AG09309 (cell line): ENCODE data around the gene ITIH1.

Experiments used
- DNase-seq: peaks from one replicate; pipeline ENCODE4 v3.0.0-alpha.2; 2010; ENCODE audit warnings: low read depth
- H3K4me3 ChIP-seq: 2 replicates; pipeline ENCODE4 v1.5.1; 2011; ENCODE audit warnings: mild to moderate bottlenecking, low read depth, low read length, moderate library complexity; ENCODE audit not compliant: control insufficient read depth
- CTCF ChIP-seq: IDR thresholded peaks from 2 replicates; pipeline ENCODE4 v1.5.1; 2011; ENCODE audit warnings: mild to moderate bottlenecking, low read depth, low read length, inconsistent platforms; ENCODE audit not compliant: insufficient read depth, control insufficient read depth; ENCODE audit errors: missing control alignments

Gene ITIH1

DNA sequence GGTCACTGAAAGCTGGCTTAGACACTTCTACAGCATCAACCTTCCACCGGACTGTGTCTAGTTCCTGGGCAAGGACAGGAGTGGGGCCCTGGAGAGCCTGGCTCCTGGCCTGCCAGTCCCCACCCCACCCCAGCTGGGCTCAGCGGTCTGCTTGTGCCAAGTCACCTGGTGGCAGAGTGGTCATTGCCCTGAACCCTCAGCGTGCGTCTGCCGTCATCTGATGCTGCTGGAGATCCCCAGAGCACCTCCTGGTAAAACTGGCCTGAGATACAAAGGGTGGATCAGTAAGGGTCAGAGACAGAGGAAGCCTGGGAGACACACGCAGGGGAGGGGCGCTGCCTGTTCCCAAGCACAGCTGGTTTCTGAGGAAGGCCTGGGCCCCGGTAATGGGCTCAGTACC is 36.4 kb downstream of the ITIH1 start:
- no peak for DNase-seq
- TF ChIP-seq CTCF, result no peak
- no peak overlapping the region for H3K4me3 ChIP-seq

DNA sequence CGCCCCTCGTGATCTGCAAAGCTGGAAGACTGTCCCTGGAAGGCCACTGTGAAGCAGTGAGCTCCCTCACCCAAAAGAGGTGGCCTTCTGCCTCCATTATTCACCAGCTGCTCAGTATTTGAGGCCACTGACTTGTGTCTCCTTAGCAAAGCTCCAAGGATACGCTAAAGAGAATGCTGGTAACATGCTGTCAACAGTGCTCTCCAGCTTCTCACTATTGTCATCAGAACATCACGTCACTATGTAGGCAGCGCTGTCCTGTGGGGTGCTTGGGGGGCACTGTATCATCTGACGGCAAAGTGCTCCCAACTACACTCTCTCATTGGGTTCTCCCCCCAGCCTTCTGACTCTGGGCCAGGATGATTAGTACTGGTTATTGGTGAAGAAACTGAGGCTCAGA is 38.8 kb downstream of the ITIH1 start:
- DNase-seq, result no peak
- H3K4me3 ChIP-seq, result no peak overlapping the region
- TF ChIP-seq CTCF, result no peak

DNA sequence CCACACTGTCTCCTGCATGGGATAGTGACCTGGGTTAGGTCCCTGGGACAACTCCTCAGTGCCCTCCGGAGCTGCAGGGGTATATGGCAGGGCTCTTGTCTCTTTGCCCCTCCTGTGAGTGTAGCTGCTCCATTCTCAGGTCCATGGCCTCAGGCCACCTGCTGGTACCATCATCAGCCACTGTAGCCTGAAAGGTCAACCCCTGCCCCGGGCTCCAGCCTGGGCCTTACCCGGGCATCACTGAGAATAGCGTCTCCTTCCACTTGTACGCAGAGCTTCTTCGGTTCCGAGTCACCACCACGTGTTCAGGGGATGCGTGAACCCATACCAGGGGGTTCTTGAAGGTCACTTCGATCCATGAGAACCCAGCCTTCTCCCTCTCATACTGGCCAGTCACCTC is 39.3 kb downstream of the ITIH1 start:
- TF ChIP-seq CTCF, result no peak
- DNase-seq, result no peak
- no peak overlapping the region for H3K4me3 ChIP-seq

- DNase-seq, result no peak
- no peak for TF ChIP-seq CTCF
- no peak overlapping the region for H3K4me3 ChIP-seq
Measured at GRCh38 chr3:52817221-52817620, 39.8 kb downstream of the ITIH1 start.

GRCh38 chr3:52817860-52818259 is 40.5 kb downstream of the ITIH1 start:
- TF ChIP-seq CTCF, result no peak
- no peak overlapping the region for H3K4me3 ChIP-seq
- DNase-seq, result no peak

DNA sequence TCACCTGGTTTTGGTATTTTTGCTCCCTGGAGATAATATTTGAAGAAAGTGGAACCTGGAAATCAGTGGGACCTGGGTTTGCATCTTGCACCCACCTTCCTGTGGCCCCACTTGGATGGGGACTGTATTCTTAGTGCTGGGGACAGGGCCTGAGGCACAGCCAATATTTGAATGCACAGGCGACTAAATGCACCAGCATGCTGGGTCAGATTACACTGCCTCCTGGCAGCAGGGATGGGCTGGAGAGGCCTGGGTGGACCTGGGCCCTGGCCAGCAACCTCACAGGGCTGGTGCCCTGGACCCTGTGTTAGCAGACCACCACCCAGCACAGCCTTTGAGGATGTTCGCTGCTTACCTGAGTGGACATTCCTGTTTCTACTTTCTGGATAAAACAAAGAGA is 42.5 kb downstream of the ITIH1 start:
- no peak overlapping the region for H3K4me3 ChIP-seq
- DNase-seq, result no peak
- TF ChIP-seq CTCF, result no peak

DNA sequence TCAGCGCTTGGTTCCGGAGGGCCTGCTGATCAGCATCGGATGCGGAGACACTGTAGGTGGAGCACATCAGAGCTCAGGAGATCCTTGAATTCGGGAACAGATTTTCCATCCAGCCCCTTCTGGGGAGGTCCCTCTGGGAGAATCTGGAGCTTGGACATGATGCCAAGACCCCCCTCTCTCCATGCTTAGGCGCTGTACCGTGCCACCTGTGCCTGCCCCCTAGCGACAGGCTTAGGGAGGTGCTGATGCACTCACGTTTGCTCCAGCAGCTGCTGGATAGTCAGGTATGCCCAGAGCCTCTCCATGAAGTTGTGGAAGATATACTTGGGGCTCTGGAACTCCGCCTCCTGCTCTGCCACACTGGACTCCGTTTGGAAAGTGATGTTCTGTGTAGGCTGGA is 43.3 kb downstream of the ITIH1 start:
- peak; percentile 64 for TF ChIP-seq CTCF
- DNase-seq, result no peak
- H3K4me3 ChIP-seq, result no peak overlapping the region
